ENCODE measurements around the gene SEPTIN12. TPM values are rescaled to one million over a fixed set of nuclear protein-coding genes. Genes with fewer than 3 reads are reported as not detected.

The SEPTIN12 gene
- total and polyA plus RNA-seq, 2 of the 8 experiments (the other 6 are each of a cell fraction or from before 2014, with no cell fraction given), result 0.24 TPM; not detected in 1

DNA sequence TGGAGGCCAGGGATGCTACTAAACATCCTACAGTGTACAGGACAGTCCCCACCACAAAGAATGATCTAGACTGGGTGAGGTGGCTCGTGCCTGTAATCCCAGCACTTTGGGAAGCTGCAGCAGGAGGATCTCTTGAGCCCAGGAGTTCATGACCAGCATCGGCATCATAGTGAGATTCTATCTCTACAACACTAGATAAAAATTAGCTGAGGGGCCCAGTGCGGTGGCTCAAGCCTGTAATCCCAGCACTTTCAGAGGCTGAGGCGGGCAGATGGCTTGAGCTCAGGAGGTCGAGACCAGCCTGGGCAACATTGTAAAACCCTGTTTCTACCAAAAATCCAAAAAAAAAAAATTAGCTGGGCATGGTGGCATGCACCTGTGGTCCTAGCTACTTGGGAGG lies 15.8 kb downstream of the SEPTIN12 start (continued):
- TF ChIP-seq, protein P1, sequence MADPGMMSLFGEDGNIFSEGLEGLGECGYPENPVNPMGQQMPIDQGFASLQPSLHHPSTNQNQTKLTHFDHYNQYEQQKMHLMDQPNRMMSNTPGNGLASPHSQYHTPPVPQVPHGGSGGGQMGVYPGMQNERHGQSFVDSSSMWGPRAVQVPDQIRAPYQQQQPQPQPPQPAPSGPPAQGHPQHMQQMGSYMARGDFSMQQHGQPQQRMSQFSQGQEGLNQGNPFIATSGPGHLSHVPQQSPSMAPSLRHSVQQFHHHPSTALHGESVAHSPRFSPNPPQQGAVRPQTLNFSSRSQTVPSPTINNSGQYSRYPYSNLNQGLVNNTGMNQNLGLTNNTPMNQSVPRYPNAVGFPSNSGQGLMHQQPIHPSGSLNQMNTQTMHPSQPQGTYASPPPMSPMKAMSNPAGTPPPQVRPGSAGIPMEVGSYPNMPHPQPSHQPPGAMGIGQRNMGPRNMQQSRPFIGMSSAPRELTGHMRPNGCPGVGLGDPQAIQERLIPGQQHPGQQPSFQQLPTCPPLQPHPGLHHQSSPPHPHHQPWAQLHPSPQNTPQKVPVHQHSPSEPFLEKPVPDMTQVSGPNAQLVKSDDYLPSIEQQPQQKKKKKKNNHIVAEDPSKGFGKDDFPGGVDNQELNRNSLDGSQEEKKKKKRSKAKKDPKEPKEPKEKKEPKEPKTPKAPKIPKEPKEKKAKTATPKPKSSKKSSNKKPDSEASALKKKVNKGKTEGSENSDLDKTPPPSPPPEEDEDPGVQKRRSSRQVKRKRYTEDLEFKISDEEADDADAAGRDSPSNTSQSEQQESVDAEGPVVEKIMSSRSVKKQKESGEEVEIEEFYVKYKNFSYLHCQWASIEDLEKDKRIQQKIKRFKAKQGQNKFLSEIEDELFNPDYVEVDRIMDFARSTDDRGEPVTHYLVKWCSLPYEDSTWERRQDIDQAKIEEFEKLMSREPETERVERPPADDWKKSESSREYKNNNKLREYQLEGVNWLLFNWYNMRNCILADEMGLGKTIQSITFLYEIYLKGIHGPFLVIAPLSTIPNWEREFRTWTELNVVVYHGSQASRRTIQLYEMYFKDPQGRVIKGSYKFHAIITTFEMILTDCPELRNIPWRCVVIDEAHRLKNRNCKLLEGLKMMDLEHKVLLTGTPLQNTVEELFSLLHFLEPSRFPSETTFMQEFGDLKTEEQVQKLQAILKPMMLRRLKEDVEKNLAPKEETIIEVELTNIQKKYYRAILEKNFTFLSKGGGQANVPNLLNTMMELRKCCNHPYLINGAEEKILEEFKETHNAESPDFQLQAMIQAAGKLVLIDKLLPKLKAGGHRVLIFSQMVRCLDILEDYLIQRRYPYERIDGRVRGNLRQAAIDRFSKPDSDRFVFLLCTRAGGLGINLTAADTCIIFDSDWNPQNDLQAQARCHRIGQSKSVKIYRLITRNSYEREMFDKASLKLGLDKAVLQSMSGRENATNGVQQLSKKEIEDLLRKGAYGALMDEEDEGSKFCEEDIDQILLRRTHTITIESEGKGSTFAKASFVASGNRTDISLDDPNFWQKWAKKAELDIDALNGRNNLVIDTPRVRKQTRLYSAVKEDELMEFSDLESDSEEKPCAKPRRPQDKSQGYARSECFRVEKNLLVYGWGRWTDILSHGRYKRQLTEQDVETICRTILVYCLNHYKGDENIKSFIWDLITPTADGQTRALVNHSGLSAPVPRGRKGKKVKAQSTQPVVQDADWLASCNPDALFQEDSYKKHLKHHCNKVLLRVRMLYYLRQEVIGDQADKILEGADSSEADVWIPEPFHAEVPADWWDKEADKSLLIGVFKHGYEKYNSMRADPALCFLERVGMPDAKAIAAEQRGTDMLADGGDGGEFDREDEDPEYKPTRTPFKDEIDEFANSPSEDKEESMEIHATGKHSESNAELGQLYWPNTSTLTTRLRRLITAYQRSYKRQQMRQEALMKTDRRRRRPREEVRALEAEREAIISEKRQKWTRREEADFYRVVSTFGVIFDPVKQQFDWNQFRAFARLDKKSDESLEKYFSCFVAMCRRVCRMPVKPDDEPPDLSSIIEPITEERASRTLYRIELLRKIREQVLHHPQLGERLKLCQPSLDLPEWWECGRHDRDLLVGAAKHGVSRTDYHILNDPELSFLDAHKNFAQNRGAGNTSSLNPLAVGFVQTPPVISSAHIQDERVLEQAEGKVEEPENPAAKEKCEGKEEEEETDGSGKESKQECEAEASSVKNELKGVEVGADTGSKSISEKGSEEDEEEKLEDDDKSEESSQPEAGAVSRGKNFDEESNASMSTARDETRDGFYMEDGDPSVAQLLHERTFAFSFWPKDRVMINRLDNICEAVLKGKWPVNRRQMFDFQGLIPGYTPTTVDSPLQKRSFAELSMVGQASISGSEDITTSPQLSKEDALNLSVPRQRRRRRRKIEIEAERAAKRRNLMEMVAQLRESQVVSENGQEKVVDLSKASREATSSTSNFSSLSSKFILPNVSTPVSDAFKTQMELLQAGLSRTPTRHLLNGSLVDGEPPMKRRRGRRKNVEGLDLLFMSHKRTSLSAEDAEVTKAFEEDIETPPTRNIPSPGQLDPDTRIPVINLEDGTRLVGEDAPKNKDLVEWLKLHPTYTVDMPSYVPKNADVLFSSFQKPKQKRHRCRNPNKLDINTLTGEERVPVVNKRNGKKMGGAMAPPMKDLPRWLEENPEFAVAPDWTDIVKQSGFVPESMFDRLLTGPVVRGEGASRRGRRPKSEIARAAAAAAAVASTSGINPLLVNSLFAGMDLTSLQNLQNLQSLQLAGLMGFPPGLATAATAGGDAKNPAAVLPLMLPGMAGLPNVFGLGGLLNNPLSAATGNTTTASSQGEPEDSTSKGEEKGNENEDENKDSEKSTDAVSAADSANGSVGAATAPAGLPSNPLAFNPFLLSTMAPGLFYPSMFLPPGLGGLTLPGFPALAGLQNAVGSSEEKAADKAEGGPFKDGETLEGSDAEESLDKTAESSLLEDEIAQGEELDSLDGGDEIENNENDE (IDR thresholded peaks at IDR 0.05; ENCODE audit: insufficient replicate concordance, low read length), result no peak
- TF ChIP-seq, protein P2, sequence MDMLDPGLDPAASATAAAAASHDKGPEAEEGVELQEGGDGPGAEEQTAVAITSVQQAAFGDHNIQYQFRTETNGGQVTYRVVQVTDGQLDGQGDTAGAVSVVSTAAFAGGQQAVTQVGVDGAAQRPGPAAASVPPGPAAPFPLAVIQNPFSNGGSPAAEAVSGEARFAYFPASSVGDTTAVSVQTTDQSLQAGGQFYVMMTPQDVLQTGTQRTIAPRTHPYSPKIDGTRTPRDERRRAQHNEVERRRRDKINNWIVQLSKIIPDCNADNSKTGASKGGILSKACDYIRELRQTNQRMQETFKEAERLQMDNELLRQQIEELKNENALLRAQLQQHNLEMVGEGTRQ (IDR thresholded peaks at IDR 0.05; ENCODE audit: low read length), result no peak
- TF ChIP-seq CHD1 (IDR thresholded peaks at IDR 0.05; ENCODE audit: low read depth, low read length), result no peak
- TF ChIP-seq RFX5 (IDR thresholded peaks at IDR 0.05; ENCODE audit: borderline replicate concordance, low read depth, low read length), result no peak
- TF ChIP-seq CEBPB (IDR thresholded peaks at IDR 0.05; ENCODE audit: low read depth, low read length), result no peak
- no peak for TF ChIP-seq KDM4A (IDR thresholded peaks at IDR 0.05; ENCODE audit: low read depth, low read length, severe bottlenecking)
- no peak for TF ChIP-seq CBX5 (IDR thresholded peaks at IDR 0.05; ENCODE audit: low read depth, low read length)
- TF ChIP-seq SIX5 (IDR thresholded peaks at IDR 0.05; ENCODE audit: low read depth, low read length), result no peak
- TF ChIP-seq SRF (IDR thresholded peaks at IDR 0.05; ENCODE audit: low read depth, low read length), result no peak
- TF ChIP-seq NANOG (IDR thresholded peaks at IDR 0.05; ENCODE audit: insufficient read depth, low read depth, low read length, poor library complexity, severe bottlenecking), result no peak
- no peak for TF ChIP-seq HDAC2 (IDR thresholded peaks at IDR 0.05; ENCODE audit: borderline replicate concordance in 1 of 2, low read depth in 2 of 2, low read length in 2 of 2)

Measured in H1 (cell line).